HCT116 (cell line): Measurements from ENCODE around the gene TOMM40.

Experiments used
- CEBPB ChIP-seq: IDR thresholded peaks from 2 replicates; pipeline ENCODE4 v1.6.1; 2012; ENCODE audit warnings: low read depth
- EZH2phosphoT487 ChIP-seq: fragments of 200-600 bp; IDR thresholded peaks from 2 replicates; pipeline ENCODE4 v1.6.1; 2018; ENCODE audit warnings: antibody characterized with exemption, borderline replicate concordance
- POLR2AphosphoS5 ChIP-seq: IDR thresholded peaks from 2 replicates; pipeline ENCODE4 v1.6.1; 2011; ENCODE audit warnings: mild to moderate bottlenecking, low read depth, low read length, moderate library complexity
- TF ChIP-seq, protein P1 (sequence below), 3 experiments: fragments of 200-600 bp in 1 of 3; sonication (generic) in 1 of 3; IDR thresholded peaks in 2 of 3; conservative IDR thresholded peaks in 1 of 3; 2 replicates each; pipeline ENCODE4 v1.5.1; 2012 to 2017; ENCODE audit warnings: low read depth in 2 of 3, low read length in 2 of 3, antibody characterized with exemption in 1 of 3, borderline replicate concordance in 1 of 3, control low read depth in 1 of 3, mild to moderate bottlenecking in 1 of 3, mixed read lengths in 1 of 3, mixed run types in 1 of 3, moderate library complexity in 1 of 3; ENCODE audit not compliant: insufficient read depth in 1 of 3

DNA sequence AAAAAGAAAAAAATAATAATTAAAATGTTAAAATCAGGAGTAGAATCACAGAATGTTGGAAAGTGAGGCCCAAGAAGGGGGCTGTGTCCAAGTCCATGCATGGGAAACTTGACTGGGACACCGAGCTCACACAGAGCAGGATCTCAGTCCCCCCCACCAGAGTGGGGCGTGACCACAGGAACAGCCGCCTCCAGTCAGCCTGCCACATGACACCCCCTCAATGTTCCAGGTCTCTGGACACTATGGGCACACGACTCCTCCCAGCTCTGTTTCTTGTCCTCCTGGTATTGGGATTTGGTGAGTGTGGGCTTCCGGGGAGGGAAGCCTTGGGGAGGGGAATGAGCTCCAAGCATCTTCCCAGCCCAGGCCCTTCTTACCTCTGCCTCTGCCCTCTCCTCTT is 57.2 kb downstream of the TOMM40 start:
- TF ChIP-seq POLR2AphosphoS5 (no peak), EZH2phosphoT487 (no peak), CEBPB (no peak)
- TF ChIP-seq, protein P1, sequence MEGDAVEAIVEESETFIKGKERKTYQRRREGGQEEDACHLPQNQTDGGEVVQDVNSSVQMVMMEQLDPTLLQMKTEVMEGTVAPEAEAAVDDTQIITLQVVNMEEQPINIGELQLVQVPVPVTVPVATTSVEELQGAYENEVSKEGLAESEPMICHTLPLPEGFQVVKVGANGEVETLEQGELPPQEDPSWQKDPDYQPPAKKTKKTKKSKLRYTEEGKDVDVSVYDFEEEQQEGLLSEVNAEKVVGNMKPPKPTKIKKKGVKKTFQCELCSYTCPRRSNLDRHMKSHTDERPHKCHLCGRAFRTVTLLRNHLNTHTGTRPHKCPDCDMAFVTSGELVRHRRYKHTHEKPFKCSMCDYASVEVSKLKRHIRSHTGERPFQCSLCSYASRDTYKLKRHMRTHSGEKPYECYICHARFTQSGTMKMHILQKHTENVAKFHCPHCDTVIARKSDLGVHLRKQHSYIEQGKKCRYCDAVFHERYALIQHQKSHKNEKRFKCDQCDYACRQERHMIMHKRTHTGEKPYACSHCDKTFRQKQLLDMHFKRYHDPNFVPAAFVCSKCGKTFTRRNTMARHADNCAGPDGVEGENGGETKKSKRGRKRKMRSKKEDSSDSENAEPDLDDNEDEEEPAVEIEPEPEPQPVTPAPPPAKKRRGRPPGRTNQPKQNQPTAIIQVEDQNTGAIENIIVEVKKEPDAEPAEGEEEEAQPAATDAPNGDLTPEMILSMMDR (IDR thresholded peaks at IDR 0.05 in 2 of 3, conservative IDR thresholded peaks at IDR 0.05 in 1 of 3; ENCODE audit: borderline replicate concordance in 1 of 3, insufficient read depth in 1 of 3, low read depth in 2 of 3, low read length in 2 of 3), result no peak
